C4-2B (cell line): ENCODE measurements around the gene H2AZ2.
"Not testable (repeated sequence)": the region's sequence is repeated elsewhere in the genome, so short reads cannot be mapped to it uniquely, and the experiment has no call there.

Experiments used
- H3K27ac ChIP-seq: fragments of 450-650 bp; 2 replicates; pipeline ENCODE4 v1.5.1; 2017
- CTCF ChIP-seq: fragments of 450-650 bp; conservative IDR thresholded peaks from 2 replicates; pipeline ENCODE4 v1.5.1; 2017; ENCODE audit warnings: mild to moderate bottlenecking
- ZFX ChIP-seq: fragments of 450-650 bp; IDR thresholded peaks from 2 replicates; pipeline ENCODE4 v1.6.1; 2017

The H2AZ2 gene

GRCh38 chr7:44881610-44882009 lies 33.7 kb upstream of the H2AZ2 start:
- no peak overlapping the region for H3K27ac ChIP-seq
- TF ChIP-seq CTCF = no peak
- TF ChIP-seq ZFX = no peak

- H3K27ac ChIP-seq = no peak overlapping the region
- TF ChIP-seq CTCF (no peak), ZFX (no peak)
Measured at GRCh38 chr7:44881066-44881600, 33.2 kb upstream of the H2AZ2 start.

GRCh38 chr7:44880317-44881018 lies 32.6 kb upstream of the H2AZ2 start:
- H3K27ac ChIP-seq = no peak overlapping the region
- no peak for TF ChIP-seq ZFX
- no peak for TF ChIP-seq CTCF

- H3K27ac ChIP-seq = no peak overlapping the region
Measured at GRCh38 chr7:44876393-44876792, 28.5 kb upstream of the H2AZ2 start.

GRCh38 chr7:44875241-44875640 lies 27.4 kb upstream of the H2AZ2 start:
- H3K27ac ChIP-seq = no peak overlapping the region
- TF ChIP-seq ZFX (no peak), CTCF (no peak)

More at GRCh38 chr7:44876393-44876792, 28.5 kb upstream of the H2AZ2 start:
- no peak for TF ChIP-seq CTCF
- TF ChIP-seq ZFX = no peak

- no peak overlapping the region for H3K27ac ChIP-seq
- TF ChIP-seq CTCF = no peak
- TF ChIP-seq ZFX = no peak
Measured at GRCh38 chr7:44872787-44873186, 24.9 kb upstream of the H2AZ2 start.

GRCh38 chr7:44871918-44872317 lies 24.0 kb upstream of the H2AZ2 start:
- H3K27ac ChIP-seq = not testable (repeated sequence)

GRCh38 chr7:44870780-44871179 lies 22.9 kb upstream of the H2AZ2 start:
- not testable (repeated sequence) for H3K27ac ChIP-seq

GRCh38 chr7:44870336-44870735 lies 22.4 kb upstream of the H2AZ2 start:
- not testable (repeated sequence) for H3K27ac ChIP-seq
